Endothelial cell of umbilical vein (primary cell): Measurements from ENCODE around the gene BSPRY.

Experiments used
- CTCF ChIP-seq, 2 donors: IDR thresholded peaks; 1 replicate in 1 of 2; 2 replicates in 1 of 2; pipeline ENCODE4 v1.5.1; 2011; ENCODE audit warnings: low read length in 2 of 2, mild to moderate bottlenecking in 2 of 2, moderate library complexity in 2 of 2, control low read depth in 1 of 2, inconsistent platforms in 1 of 2, low read depth in 1 of 2; ENCODE audit not compliant: insufficient read depth in 1 of 2; ENCODE audit errors: extremely low read depth in 1 of 2
- EZH2 ChIP-seq: IDR thresholded peaks from 2 replicates; pipeline ENCODE4 v1.6.1; 2012; ENCODE audit warnings: borderline replicate concordance, low read depth, mild to moderate bottlenecking, moderate library complexity, low read length, inconsistent platforms; ENCODE audit not compliant: severe bottlenecking
- GATA2 ChIP-seq: IDR thresholded peaks from 2 replicates; pipeline ENCODE4 v1.7.0; 2011; ENCODE audit warnings: low read depth, mild to moderate bottlenecking, moderate library complexity, mixed read lengths, low read length; ENCODE audit not compliant: insufficient read length, insufficient read depth
- MYC ChIP-seq: IDR thresholded peaks from one replicate; pipeline ENCODE4 v1.6.1; 2011; ENCODE audit warnings: mild to moderate bottlenecking, low read depth, low read length
- POLR2A ChIP-seq: IDR thresholded peaks from 2 replicates; pipeline ENCODE4 v1.6.1; 2012; ENCODE audit warnings: low read depth, mild to moderate bottlenecking, control low read depth, low read length
- POLR2AphosphoS5 ChIP-seq: IDR thresholded peaks from 2 replicates; pipeline ENCODE4 v1.6.1; 2012; ENCODE audit warnings: low read depth, mild to moderate bottlenecking, control low read depth, low read length, moderate library complexity; ENCODE audit not compliant: insufficient read depth
- TF ChIP-seq, protein P1 (sequence below): IDR thresholded peaks from 2 replicates; pipeline ENCODE4 v1.6.1; 2011; ENCODE audit not compliant: insufficient read depth, insufficient read length

GRCh38 chr9:113350107-113350661 is 843 bp downstream of the BSPRY start:
- TF ChIP-seq CTCF (IDR thresholded peaks at IDR 0.05; ENCODE audit: extremely low read depth in 1 of 2, insufficient read depth in 1 of 2, low read depth in 1 of 2, low read length in 2 of 2) = no peak
- no peak for TF ChIP-seq POLR2AphosphoS5
- TF ChIP-seq GATA2 = no peak
- TF ChIP-seq EZH2 = peak; percentile 78
- TF ChIP-seq POLR2A = no peak
- TF ChIP-seq, protein P1, sequence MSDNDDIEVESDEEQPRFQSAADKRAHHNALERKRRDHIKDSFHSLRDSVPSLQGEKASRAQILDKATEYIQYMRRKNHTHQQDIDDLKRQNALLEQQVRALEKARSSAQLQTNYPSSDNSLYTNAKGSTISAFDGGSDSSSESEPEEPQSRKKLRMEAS = no peak
- no peak for TF ChIP-seq MYC
